SK-N-SH (cell line): ENCODE data around the gene CD81. TPM values are rescaled to one million over a fixed set of nuclear protein-coding genes. Genes with fewer than 3 reads are reported as not detected.
A peak's percentile ranks its signal among the peaks of the same experiment; 100 is the strongest.

Source experiments
- CTCF ChIA-PET: fragments of 300-600, 350-600 bp; formaldehyde crosslinking; extraction: SDS; loops from one replicate; lab custom pipeline; 2021; lab: Yijun Ruan, JAX
- POLR2A ChIA-PET: fragments of 350-600 bp; sonication (Branson Sonifier 250); formaldehyde crosslinking; extraction: SDS; loops from one replicate; lab custom pipeline; 2020; ENCODE audit warnings: antibody characterized with exemption, inconsistent platforms; lab: Yijun Ruan, JAX
- DNase-seq: peaks from one replicate; pipeline ENCODE4 v3.0.0; 2012
- H2AFZ ChIP-seq: fragments of 200-600 bp; sonication (generic); 2 replicates; pipeline ENCODE4 v1.8.1; 2016; ENCODE audit warnings: antibody characterized with exemption, mild to moderate bottlenecking, low read depth
- H3F3A ChIP-seq: fragments of 200-600 bp; sonication (generic); replicated peaks from 2 replicates; pipeline ENCODE3; 2016; ENCODE audit warnings: antibody characterized with exemption, mild to moderate bottlenecking; ENCODE audit not compliant: insufficient read depth
- H3K27ac ChIP-seq, 2 experiments: fragments of 200-500 bp in 1 of 2; fragments of 200-600 bp in 1 of 2; sonication (Bioruptor generic) in 1 of 2; sonication (generic), shearing (Covaris generic) in 1 of 2; 2 replicates each; pipeline versions ENCODE4 v1.5.1 to v1.6.1; 2014 to 2016; ENCODE audit warnings: low read depth in 2 of 2, inconsistent platforms in 1 of 2, low read length in 1 of 2, mild to moderate bottlenecking in 1 of 2, mixed read lengths in 1 of 2
- H3K27me3 ChIP-seq: fragments of 200-600 bp; sonication (generic), shearing (Covaris generic); 2 replicates; pipeline ENCODE4 v1.6.1; 2016; ENCODE audit warnings: mixed run types; ENCODE audit not compliant: insufficient read depth
- H3K36me3 ChIP-seq, 2 experiments: fragments of 200-500 bp in 1 of 2; fragments of 200-600 bp in 1 of 2; sonication (Bioruptor generic) in 1 of 2; sonication (generic) in 1 of 2; replicated peaks in 1 of 2; 2 replicates each; pipeline versions ENCODE3 to v1.5.1; 2014 to 2016; ENCODE audit warnings: low read length in 1 of 2, mild to moderate bottlenecking in 1 of 2; ENCODE audit not compliant: insufficient read depth in 2 of 2, control insufficient read depth in 1 of 2
- H3K4me1 ChIP-seq, 2 experiments: fragments of 200-500 bp in 1 of 2; fragments of 200-600 bp in 1 of 2; sonication (Bioruptor generic) in 1 of 2; sonication (generic), shearing (Covaris generic) in 1 of 2; 2 replicates each; pipeline versions ENCODE4 v1.5.1 to v1.6.1; 2014 to 2016; ENCODE audit warnings: low read depth in 1 of 2, low read length in 1 of 2, mixed run types in 1 of 2; ENCODE audit not compliant: insufficient read depth in 2 of 2, control insufficient read depth in 1 of 2
- H3K4me2 ChIP-seq: fragments of 200-600 bp; sonication (generic), shearing (Covaris generic); 2 replicates; pipeline ENCODE4 v1.6.1; 2017; ENCODE audit warnings: mixed run types
- H3K4me3 ChIP-seq, 2 experiments: fragments of 200-500 bp in 1 of 2; fragments of 200-600 bp in 1 of 2; sonication (Bioruptor generic) in 1 of 2; sonication (generic), shearing (Covaris generic) in 1 of 2; 2 replicates each; pipeline versions ENCODE4 v1.5.1 to v1.8.1; 2014 to 2016; ENCODE audit warnings: low read depth in 2 of 2, inconsistent platforms in 1 of 2, low read length in 1 of 2, mild to moderate bottlenecking in 1 of 2, mixed read lengths in 1 of 2, moderate library complexity in 1 of 2
- H3K79me2 ChIP-seq: fragments of 200-600 bp; sonication (generic); 2 replicates; pipeline ENCODE4 v1.8.1; 2017; ENCODE audit warnings: mild to moderate bottlenecking; ENCODE audit not compliant: insufficient read depth
- H3K9ac ChIP-seq: fragments of 200-600 bp; sonication (generic); 2 replicates; pipeline ENCODE4 v1.6.1; 2017; ENCODE audit warnings: mixed run types
- H3K9me2 ChIP-seq: fragments of 200-600 bp; sonication (generic); 2 replicates; pipeline ENCODE4 v1.6.1; 2017; ENCODE audit warnings: mixed run types
- H3K9me3 ChIP-seq: fragments of 200-600 bp; sonication (generic); 2 replicates; pipeline ENCODE4 v1.6.1; 2017; ENCODE audit warnings: mixed run types, mild to moderate bottlenecking, moderate library complexity
- H4K20me1 ChIP-seq: fragments of 200-600 bp; sonication (generic); 2 replicates; pipeline ENCODE4 v1.6.1; 2017; ENCODE audit warnings: mild to moderate bottlenecking, mixed run types; ENCODE audit not compliant: insufficient read depth
- CHD2 ChIP-seq: fragments of 150-350 bp; IDR thresholded peaks from 2 replicates; pipeline ENCODE4 v1.6.1; 2018; ENCODE audit warnings: low read length; ENCODE audit not compliant: partially characterized antibody
- CTCF ChIP-seq: fragments of 200-600 bp; sonication (generic); IDR thresholded peaks from 2 replicates; pipeline ENCODE4 v1.6.1; 2017; ENCODE audit warnings: antibody characterized with exemption, mild to moderate bottlenecking, moderate library complexity
- EP300 ChIP-seq, 2 experiments: IDR thresholded peaks; 2 replicates each; pipeline versions ENCODE4 v1.4.0 to v1.6.1; 2012; ENCODE audit warnings: borderline replicate concordance in 1 of 2, low read depth in 1 of 2, low read length in 1 of 2
- MAX ChIP-seq: IDR thresholded peaks from 2 replicates; pipeline ENCODE4 v1.4.0; 2012; ENCODE audit warnings: low read depth
- MEF2A ChIP-seq: IDR thresholded peaks from 2 replicates; pipeline ENCODE4 v1.4.0; 2012; ENCODE audit warnings: low read depth, borderline replicate concordance
- MXI1 ChIP-seq: IDR thresholded peaks from 2 replicates; pipeline ENCODE4 v1.6.1; 2012; ENCODE audit warnings: mild to moderate bottlenecking, low read depth, low read length, improper control_type of control experiment
- NFIC ChIP-seq: IDR thresholded peaks from 2 replicates; pipeline ENCODE4 v1.4.0; 2012; ENCODE audit warnings: borderline replicate concordance
- PBX3 ChIP-seq: IDR thresholded peaks from 2 replicates; pipeline ENCODE4; 2012
- RAD21 ChIP-seq: IDR thresholded peaks from 2 replicates; pipeline ENCODE4 v1.6.1; 2012; ENCODE audit warnings: mild to moderate bottlenecking, low read length
- REST ChIP-seq: IDR thresholded peaks from 2 replicates; pipeline ENCODE4 v1.6.1; 2012; ENCODE audit warnings: mild to moderate bottlenecking, low read depth, low read length, moderate library complexity
- SMC3 ChIP-seq: IDR thresholded peaks from 2 replicates; pipeline ENCODE4 v1.6.1; 2012; ENCODE audit warnings: low read depth, low read length, improper control_type of control experiment
- TAF1 ChIP-seq: IDR thresholded peaks from 2 replicates; pipeline ENCODE4 v1.6.1; 2012; ENCODE audit warnings: low read depth, mild to moderate bottlenecking, low read length, moderate library complexity, borderline replicate concordance
- TEAD4 ChIP-seq: IDR thresholded peaks from 2 replicates; pipeline ENCODE4 v1.4.0; 2012; ENCODE audit warnings: mild to moderate bottlenecking, borderline replicate concordance; ENCODE audit not compliant: insufficient read depth
- USF2 ChIP-seq: fragments of 150-350 bp; IDR thresholded peaks from 2 replicates; pipeline ENCODE4 v1.6.1; 2017; ENCODE audit warnings: antibody characterized with exemption, low read length, low read depth, borderline replicate concordance
- ZBTB33 ChIP-seq: IDR thresholded peaks from 2 replicates; pipeline ENCODE4 v1.4.0; 2012; ENCODE audit warnings: low read depth, borderline replicate concordance
- WGBS: methylation state at CpG from one replicate; pipeline ENCODE4 v1.1.6; 2017; ENCODE audit warnings: low lambda C conversion rate; 5-methylcytosine and 5-hydroxymethylcytosine counted together
- polyA plus RNA-seq, 3 experiments: library from polyadenylated mRNA; depleted of rRNA; stranded (reverse); fragments of >200 nt; gene quantifications; 2 replicates each; pipeline ENCODE4 v1.2.3, GENCODE V29; 2012

CD81 gene
- polyA plus RNA-seq, 1 of the 3 experiments (the other 2 are of a cell fraction), result 517 TPM

GRCh38 chr11:2428322-2428795 lies 51.2 kb downstream of the CD81 start:
- ChIA-PET CTCF (interaction anchor here (0.7 to 11.8 kb wide), 10 partner anchors 9 to 462 kb away, joined by 3 to 461 read pairs (median 6); partner anchors contain the start of genes C11orf21, CDKN1C and TSPAN32), POLR2A (interaction anchor here (0.7 kb wide), 1 partner anchor 98 kb away, joined by 3 read pairs; no protein-coding TSS in a partner anchor)
- TF ChIP-seq RAD21 (peak; percentile 95), SMC3 (peak; percentile 93), MXI1 (no peak), CTCF (peak; percentile 61), REST (no peak)
- Histone ChIP-seq H3K27me3 (no peaks in the 10 kb centered on the region), H3K27ac (no peak overlapping the region), H3K4me2 (no peak overlapping the region), H3K9me3 (no peaks in the 10 kb centered on the region), H3K4me1 (no peaks in the 10 kb centered on the region), H3K79me2 (no peaks in the 10 kb centered on the region), H3F3A (no peaks in the 10 kb centered on the region), H4K20me1 (no peaks in the 10 kb centered on the region), H2AFZ (no peak overlapping the region), H3K36me3 (no peaks in the 10 kb centered on the region), H3K9ac (no peak overlapping the region), H3K4me3 (no peak overlapping the region; a peak in 1 of 4 replicates), H3K9me2 (no peaks in the 10 kb centered on the region)
- WGBS, result 42% methylated on average over 8 of the region's 8 CpGs
- DNase-seq, result peak; percentile 85

GRCh38 chr11:2431395-2431794 lies 54.3 kb downstream of the CD81 start:
- no peak overlapping the region for H3K9ac ChIP-seq
- no peak overlapping the region for H2AFZ ChIP-seq
- CTCF ChIA-PET, result interaction anchor here (0.6 to 2.9 kb wide), 5 partner anchors 11 to 498 kb away, joined by 3 to 32 read pairs (median 6); partner anchors contain the start of genes KCNQ1 and PHLDA2
- no peaks in the 10 kb centered on the region for H3K27me3 ChIP-seq
- H3K79me2 ChIP-seq, result no peaks in the 10 kb centered on the region
- H3K4me1 ChIP-seq, result no peaks in the 10 kb centered on the region
- 37% methylated on average over 1 of the region's 1 CpG for WGBS
- no peak overlapping the region for H3K27ac ChIP-seq
- H3K4me3 ChIP-seq, result no peak overlapping the region
- no peaks in the 10 kb centered on the region for H3K9me3 ChIP-seq
- DNase-seq, result no peak
- no peaks in the 10 kb centered on the region for H3K36me3 ChIP-seq
- no peaks in the 10 kb centered on the region for H4K20me1 ChIP-seq
- POLR2A ChIA-PET, result no interaction called here
- H3K4me2 ChIP-seq, result no peak overlapping the region
- no peaks in the 10 kb centered on the region for H3K9me2 ChIP-seq
- H3F3A ChIP-seq, result no peaks in the 10 kb centered on the region
- TF ChIP-seq RAD21 (no peak), ZBTB33 (no peak), NFIC (no peak), MAX (no peak), CHD2 (no peak), TEAD4 (no peak), TAF1 (no peak), PBX3 (no peak), USF2 (no peak), EP300 (IDR thresholded peaks at IDR 0.05; ENCODE audit: borderline replicate concordance in 1 of 2, low read depth in 1 of 2, low read length in 1 of 2) (no peak), MEF2A (no peak)
